ENCODE measurements around the gene GRXCR2. TPM values are rescaled to one million over a fixed set of nuclear protein-coding genes. Genes with fewer than 3 reads are reported as not detected.

GRXCR2 gene
- total RNA-seq, 1 experiment from 2014 or later = not detected

GRCh38 chr5:145889611-145890010, 16.8 kb upstream of the GRXCR2 start:
- no peak for TF ChIP-seq SIN3A (IDR thresholded peaks at IDR 0.05; ENCODE audit: borderline replicate concordance, insufficient read depth, low read depth, low read length)
- TF ChIP-seq CTCF (IDR thresholded peaks at IDR 0.05) = no peak
- TF ChIP-seq, protein P1, sequence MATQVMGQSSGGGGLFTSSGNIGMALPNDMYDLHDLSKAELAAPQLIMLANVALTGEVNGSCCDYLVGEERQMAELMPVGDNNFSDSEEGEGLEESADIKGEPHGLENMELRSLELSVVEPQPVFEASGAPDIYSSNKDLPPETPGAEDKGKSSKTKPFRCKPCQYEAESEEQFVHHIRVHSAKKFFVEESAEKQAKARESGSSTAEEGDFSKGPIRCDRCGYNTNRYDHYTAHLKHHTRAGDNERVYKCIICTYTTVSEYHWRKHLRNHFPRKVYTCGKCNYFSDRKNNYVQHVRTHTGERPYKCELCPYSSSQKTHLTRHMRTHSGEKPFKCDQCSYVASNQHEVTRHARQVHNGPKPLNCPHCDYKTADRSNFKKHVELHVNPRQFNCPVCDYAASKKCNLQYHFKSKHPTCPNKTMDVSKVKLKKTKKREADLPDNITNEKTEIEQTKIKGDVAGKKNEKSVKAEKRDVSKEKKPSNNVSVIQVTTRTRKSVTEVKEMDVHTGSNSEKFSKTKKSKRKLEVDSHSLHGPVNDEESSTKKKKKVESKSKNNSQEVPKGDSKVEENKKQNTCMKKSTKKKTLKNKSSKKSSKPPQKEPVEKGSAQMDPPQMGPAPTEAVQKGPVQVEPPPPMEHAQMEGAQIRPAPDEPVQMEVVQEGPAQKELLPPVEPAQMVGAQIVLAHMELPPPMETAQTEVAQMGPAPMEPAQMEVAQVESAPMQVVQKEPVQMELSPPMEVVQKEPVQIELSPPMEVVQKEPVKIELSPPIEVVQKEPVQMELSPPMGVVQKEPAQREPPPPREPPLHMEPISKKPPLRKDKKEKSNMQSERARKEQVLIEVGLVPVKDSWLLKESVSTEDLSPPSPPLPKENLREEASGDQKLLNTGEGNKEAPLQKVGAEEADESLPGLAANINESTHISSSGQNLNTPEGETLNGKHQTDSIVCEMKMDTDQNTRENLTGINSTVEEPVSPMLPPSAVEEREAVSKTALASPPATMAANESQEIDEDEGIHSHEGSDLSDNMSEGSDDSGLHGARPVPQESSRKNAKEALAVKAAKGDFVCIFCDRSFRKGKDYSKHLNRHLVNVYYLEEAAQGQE (IDR thresholded peaks at IDR 0.05; ENCODE audit: insufficient read depth in 1 of 2, low read depth in 2 of 2, low read length in 1 of 2) = no peak
- TF ChIP-seq TCF7L2 (IDR thresholded peaks at IDR 0.05; ENCODE audit: low read depth, low read length) = no peak
- no peaks in the 10 kb centered on the region for H3K9me3 ChIP-seq (ENCODE audit: control insufficient read depth, insufficient read depth, low read depth, low read length)
- DNase-seq (ENCODE audit: low read depth, low spot score) = no peak
- H3K4me3 ChIP-seq (ENCODE audit: low read depth in 2 of 2, low read length in 2 of 2) = no peak overlapping the region
- intact Hi-C loops (cut with micrococcal nuclease; ENCODE audit: unreplicated experiment) (loop anchor here (5.0 kb wide), 1 partner anchor 207 kb away; no protein-coding TSS in a partner anchor), in situ Hi-C loops (cut with HindIII; ENCODE audit: low pct_unique_long_range_greater_than_20kb, low sequenced_read_pairs) (no loop called here)
- ChIA-PET POLR2A (no interaction called here), CTCF (no interaction called here)
- H3K27ac ChIP-seq (ENCODE audit: low read length) = no peak overlapping the region
- no peaks in the 10 kb centered on the region for H3K27me3 ChIP-seq (ENCODE audit: control insufficient read depth, insufficient read depth, low read length)
- no peak for ATAC-seq
- H3K4me1 ChIP-seq (ENCODE audit: control insufficient read depth, insufficient read depth, low read length) = 0 out of 2 replicates have a peak, but pooled peaks cover 2% of the 10 kb centered on the region
- no TSS peak for BruUV-seq (replicated peaks)
- no peaks in the 10 kb centered on the region for H3K36me3 ChIP-seq (ENCODE audit: control insufficient read depth, insufficient read depth, low read length)

- no peaks in the 10 kb centered on the region for H3K36me3 ChIP-seq (ENCODE audit: control insufficient read depth, insufficient read depth, low read length)
- H3K27me3 ChIP-seq (ENCODE audit: control insufficient read depth, insufficient read depth, low read length) = no peaks in the 10 kb centered on the region
- no peaks in the 10 kb centered on the region for H3K9me3 ChIP-seq (ENCODE audit: control insufficient read depth, insufficient read depth, low read depth, low read length)
- H3K27ac ChIP-seq (ENCODE audit: low read length) = no peak overlapping the region
- no peak overlapping the region for H3K4me3 ChIP-seq (ENCODE audit: low read depth in 2 of 2, low read length in 2 of 2)
- no TSS peak for BruUV-seq (replicated peaks)
- intact Hi-C loops (cut with micrococcal nuclease; ENCODE audit: unreplicated experiment) (loop anchor here (2.0 to 5.0 kb wide), 2 partner anchors 61 to 206 kb away; no protein-coding TSS in a partner anchor), in situ Hi-C loops (cut with HindIII; ENCODE audit: low pct_unique_long_range_greater_than_20kb, low sequenced_read_pairs) (no loop called here)
- ATAC-seq (peak; percentile 98), DNase-seq (ENCODE audit: low read depth, low spot score) (peak; percentile 50)
- TF ChIP-seq, protein P1 (IDR thresholded peaks at IDR 0.05; ENCODE audit: insufficient read depth in 1 of 2, low read depth in 2 of 2, low read length in 1 of 2) = no peak
- peak; percentile 88 for TF ChIP-seq CTCF (IDR thresholded peaks at IDR 0.05)
- no peak for TF ChIP-seq TCF7L2 (IDR thresholded peaks at IDR 0.05; ENCODE audit: low read depth, low read length)
- no peak for TF ChIP-seq SIN3A (IDR thresholded peaks at IDR 0.05; ENCODE audit: borderline replicate concordance, insufficient read depth, low read depth, low read length)
- TF ChIP-seq POLR2AphosphoS5 (IDR thresholded peaks at IDR 0.05; ENCODE audit: low read depth, low read length) = no peak
- POLR2A ChIA-PET = no interaction called here
- CTCF ChIA-PET = interaction anchor here (0.6 to 1.5 kb wide), 5 partner anchors 33 to 206 kb away, joined by 3 to 4 read pairs (median 3); no protein-coding TSS in a partner anchor
- 0 out of 2 replicates have a peak, but pooled peaks cover 2% of the 10 kb centered on the region for H3K4me1 ChIP-seq (ENCODE audit: control insufficient read depth, insufficient read depth, low read length)
Measured at GRCh38 chr5:145887976-145888574, 15.3 kb upstream of the GRXCR2 start.
